Neuron (in vitro differentiated cells): ENCODE measurements around the gene PFKL.

Source experiments
- H2AFZ ChIP-seq: one replicate; pipeline ENCODE4 v1.6.1; 2013; ENCODE audit warnings: low read depth, mild to moderate bottlenecking, inconsistent platforms, low read length, moderate library complexity
- H3K27me3 ChIP-seq: one replicate; pipeline ENCODE4 v1.6.1; 2013; ENCODE audit warnings: low read length; ENCODE audit not compliant: insufficient read depth
- H3K36me3 ChIP-seq: one replicate; pipeline ENCODE4 v1.6.1; 2013; ENCODE audit warnings: low read length; ENCODE audit not compliant: insufficient read depth
- H3K4me1 ChIP-seq: one replicate; pipeline ENCODE4 v1.6.1; 2013; ENCODE audit warnings: low read length; ENCODE audit not compliant: insufficient read depth
- H3K4me3 ChIP-seq: 2 replicates; pipeline ENCODE4 v1.5.1; 2013; ENCODE audit warnings: mild to moderate bottlenecking, low read length, moderate library complexity
- H3K9me3 ChIP-seq: one replicate; pipeline ENCODE4 v1.6.1; 2013; ENCODE audit warnings: low read length

PFKL gene

DNA sequence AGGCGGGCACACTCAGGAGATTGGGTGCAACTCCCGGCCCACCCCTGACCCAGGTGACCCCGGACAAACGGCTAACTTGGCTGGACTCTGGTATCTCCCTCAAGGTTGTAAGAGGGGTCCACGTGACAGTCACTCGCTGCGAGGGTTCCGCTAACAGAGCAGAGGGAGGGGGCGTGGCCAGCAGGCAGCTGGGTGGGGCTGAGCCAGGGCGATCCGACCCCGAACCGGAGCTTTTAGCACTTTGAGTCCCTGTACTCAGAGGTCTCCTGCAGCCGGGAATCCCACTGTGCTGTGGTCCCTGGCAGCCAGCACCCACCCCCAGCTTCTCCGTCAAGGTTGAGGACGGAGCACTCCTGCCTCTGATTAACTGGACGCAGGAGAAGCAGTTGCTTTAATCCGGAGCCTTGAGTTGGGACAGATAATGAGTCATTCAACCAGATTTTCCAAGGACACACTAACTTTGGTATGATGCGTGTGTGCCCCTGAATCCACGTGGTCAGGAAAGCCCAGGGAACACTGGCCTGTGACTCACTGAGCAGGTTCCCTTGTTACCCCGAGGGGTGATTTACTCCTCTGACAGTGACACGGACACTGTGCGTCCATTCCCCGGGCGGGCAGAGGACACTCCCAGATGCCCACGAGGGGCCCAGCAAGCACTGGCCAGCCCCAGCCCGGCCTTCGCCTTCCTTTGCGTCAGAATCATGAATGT, 70.3 kb downstream of the PFKL start:
- H3K9me3 ChIP-seq = peaks cover 6% of the 10 kb centered on the region
- no peak overlapping the region for H2AFZ ChIP-seq
- H3K4me1 ChIP-seq = no peaks in the 10 kb centered on the region
- peaks cover 19% of the 10 kb centered on the region for H3K27me3 ChIP-seq
- no peak overlapping the region for H3K4me3 ChIP-seq
- no peaks in the 10 kb centered on the region for H3K36me3 ChIP-seq

DNA sequence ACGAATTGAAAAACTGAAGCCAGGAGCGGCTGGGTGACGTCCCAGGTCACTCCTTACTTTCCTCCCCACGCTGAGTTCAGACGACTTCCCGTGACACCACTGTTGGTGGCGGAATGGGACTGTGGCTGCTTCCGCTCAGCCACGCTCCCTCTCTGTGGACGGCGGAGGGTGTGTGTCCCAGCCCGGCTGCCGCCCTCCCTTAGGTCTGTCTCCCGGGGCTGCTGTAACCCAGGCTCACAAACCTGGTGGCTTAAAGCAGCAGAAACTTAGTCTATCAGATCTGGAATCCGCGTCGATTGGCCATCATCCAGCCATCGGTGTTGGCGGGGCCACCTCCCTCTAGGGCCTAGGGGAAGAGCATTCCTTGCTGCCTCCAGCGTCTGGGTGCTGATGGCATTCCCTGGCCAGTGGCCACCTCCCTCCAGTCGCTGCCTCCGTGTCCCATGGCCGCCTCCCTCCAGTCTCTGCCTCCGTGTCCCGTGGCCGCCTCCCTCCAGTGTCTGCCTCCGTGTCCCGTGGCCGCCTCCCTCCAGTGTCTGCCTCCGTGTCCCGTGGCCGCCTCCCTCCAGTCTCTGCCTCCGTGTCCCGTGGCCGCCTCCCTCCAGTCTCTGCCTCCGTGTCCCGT, 71.0 kb downstream of the PFKL start:
- H3K36me3 ChIP-seq = no peaks in the 10 kb centered on the region
- no peaks in the 10 kb centered on the region for H3K4me1 ChIP-seq

DNA sequence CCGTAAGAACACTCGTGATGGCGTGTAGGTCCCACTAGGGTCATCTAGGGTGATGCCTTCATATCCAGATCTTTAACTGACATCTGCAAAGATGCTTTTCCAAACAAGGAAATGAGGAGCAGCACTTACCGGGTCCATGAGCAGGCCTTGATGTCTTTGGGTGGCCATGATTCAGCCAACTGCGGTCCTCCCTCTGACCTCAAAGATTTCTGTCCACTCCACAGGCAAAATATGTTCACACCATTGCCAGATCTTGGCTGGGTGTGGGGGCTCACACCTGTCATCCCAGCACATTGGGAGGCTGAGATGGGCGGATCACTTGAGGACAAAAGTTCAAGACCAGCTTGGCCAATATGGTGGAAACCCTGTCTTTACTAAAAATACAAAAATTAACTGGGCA, 71.7 kb downstream of the PFKL start:
- Histone ChIP-seq H3K27me3 (peaks cover 19% of the 10 kb centered on the region), H3K36me3 (no peaks in the 10 kb centered on the region), H2AFZ (no peak overlapping the region), H3K4me1 (no peaks in the 10 kb centered on the region), H3K4me3 (no peak overlapping the region), H3K9me3 (peaks cover 6% of the 10 kb centered on the region)

More for the DNA sequence above, 71.0 kb downstream of the PFKL start:
- Histone ChIP-seq H3K27me3 (peaks cover 19% of the 10 kb centered on the region), H3K4me3 (no peak overlapping the region), H3K9me3 (peaks cover 6% of the 10 kb centered on the region), H2AFZ (no peak overlapping the region)

DNA sequence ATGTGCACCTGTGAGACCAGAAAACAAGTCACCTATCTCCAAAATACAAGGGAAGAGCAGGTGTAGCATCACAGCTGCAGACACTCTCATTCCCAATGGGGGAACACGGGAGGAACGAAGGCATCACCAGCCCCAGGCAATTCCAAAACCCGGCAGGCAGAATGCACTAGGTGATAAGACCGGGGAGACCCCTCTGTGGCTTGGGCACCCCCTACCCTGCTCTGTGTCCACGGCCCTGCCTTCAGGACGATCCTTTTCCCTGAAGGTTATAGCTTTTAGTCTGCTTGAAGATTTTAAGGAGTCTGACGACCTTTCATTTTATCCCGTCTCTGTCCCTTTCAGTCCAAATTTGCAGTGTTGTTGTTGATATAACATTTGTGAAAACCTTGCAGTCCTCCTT, 72.8 kb downstream of the PFKL start:
- peaks cover 17% of the 10 kb centered on the region for H3K27me3 ChIP-seq
- H3K36me3 ChIP-seq = no peaks in the 10 kb centered on the region
- peaks cover 5% of the 10 kb centered on the region for H3K9me3 ChIP-seq
- no peak overlapping the region for H3K4me3 ChIP-seq
- H3K4me1 ChIP-seq = no peaks in the 10 kb centered on the region
- H2AFZ ChIP-seq = no peak overlapping the region

DNA sequence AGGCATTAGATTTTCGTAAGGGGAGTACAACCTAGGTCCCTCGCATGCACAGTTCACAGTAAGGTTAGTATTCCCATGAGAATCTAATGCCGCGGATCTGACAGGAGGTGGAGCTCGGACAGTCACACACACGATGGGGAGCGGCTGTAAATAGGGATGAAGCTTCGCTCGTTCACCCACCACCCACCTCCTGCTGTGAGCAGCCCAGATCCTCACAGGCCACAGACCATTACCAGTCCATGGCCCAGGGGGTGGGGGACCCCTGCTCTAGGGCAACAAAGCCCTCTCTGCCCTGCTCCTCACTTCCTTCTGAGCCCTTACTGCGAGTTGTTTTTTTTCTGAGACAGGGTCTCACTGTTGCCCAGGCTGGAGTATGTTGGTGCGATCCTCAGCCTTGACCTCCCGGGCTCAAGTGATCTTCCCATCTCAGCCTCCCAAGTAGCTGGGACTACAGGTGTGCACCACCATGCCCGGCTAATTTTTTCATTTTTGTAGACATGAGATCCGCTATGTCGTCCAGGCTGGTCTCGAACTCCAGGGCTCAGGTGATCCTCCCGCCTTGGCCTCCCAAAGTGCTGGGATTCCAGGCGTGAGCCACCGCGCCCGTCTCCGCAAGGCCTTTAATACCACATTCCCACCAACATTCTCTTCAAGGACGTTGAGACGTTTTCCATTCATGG, 74.9 kb downstream of the PFKL start:
- Histone ChIP-seq H3K9me3 (peaks cover 4% of the 10 kb centered on the region), H3K36me3 (no peaks in the 10 kb centered on the region), H3K27me3 (peaks cover 5% of the 10 kb centered on the region), H3K4me3 (no peak overlapping the region), H2AFZ (no peak overlapping the region), H3K4me1 (no peaks in the 10 kb centered on the region)

DNA sequence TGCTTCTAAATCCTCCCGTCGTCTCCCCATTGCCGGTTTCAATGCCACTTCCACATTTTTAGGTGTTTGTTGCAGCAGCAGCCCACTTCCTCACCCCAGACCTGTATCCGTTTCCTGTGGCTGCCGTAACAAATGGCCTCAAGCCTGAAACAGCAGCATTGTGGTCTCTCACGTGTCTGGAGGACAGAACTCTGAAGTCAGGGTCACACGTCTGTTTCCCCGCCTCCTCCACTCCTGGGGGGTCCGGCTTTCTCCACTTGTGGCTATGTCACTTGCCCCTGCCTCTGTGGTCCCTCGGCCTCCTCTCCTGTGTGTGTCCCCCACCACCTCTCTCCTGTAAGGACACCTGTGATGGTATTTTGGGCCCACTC, 75.4 kb downstream of the PFKL start:
- Histone ChIP-seq H3K4me1 (peaks cover under 1% of the 10 kb centered on the region), H3K36me3 (no peaks in the 10 kb centered on the region), H3K27me3 (peaks cover 2% of the 10 kb centered on the region), H3K9me3 (peaks cover 4% of the 10 kb centered on the region), H2AFZ (no peak overlapping the region), H3K4me3 (no peak overlapping the region)

DNA sequence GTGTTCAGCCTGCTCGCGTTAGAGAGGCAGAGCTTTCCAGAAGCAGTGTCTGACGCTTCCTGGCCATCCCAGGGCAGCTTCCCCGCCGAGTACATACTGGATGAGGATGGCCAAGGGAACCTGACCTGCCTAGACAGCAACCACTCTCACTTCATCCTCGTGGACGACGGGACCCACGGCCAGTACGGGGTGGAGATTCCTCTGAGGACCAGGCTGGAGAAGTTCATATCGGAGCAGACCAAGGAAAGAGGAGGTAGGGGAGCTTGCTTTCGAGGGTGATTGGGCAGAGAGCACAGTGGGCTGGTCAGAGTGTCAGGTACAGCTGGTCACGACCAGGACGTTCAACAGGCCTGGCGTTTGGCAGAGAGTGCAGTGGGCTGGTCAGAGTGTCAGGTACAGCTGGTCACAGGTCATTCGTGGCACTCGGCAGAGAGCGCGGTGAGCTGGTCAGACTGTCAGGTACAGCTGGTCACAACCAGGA, 75.9 kb downstream of the PFKL start:
- no peaks in the 10 kb centered on the region for H3K36me3 ChIP-seq
- no peak overlapping the region for H3K4me3 ChIP-seq
- H2AFZ ChIP-seq = no peak overlapping the region
- H3K4me1 ChIP-seq = peaks cover 4% of the 10 kb centered on the region
- peaks cover 4% of the 10 kb centered on the region for H3K9me3 ChIP-seq
- H3K27me3 ChIP-seq = no peaks in the 10 kb centered on the region

DNA sequence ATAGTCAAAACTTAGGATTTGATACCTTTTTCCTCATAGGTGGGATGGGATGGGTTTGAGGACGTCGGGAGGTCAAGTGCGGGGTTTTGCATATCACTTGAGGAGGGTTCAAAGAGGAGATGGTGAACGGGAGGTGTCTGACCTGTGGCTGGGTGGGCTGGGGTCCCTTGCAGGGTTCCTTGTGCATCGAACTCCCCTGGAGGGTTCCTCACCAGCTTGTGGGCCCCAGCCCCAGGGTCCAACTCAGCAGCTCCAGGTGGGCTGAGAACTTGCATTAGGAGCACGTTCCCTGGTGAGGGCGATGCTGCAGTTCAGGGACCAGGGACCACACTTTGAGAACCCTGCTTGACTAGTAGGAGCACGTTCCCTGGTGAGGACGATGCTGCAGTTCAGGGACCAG, 76.8 kb downstream of the PFKL start:
- H3K4me1 ChIP-seq = peaks cover 4% of the 10 kb centered on the region
- peaks cover 4% of the 10 kb centered on the region for H3K9me3 ChIP-seq
- no peak overlapping the region for H3K4me3 ChIP-seq
- H3K36me3 ChIP-seq = no peaks in the 10 kb centered on the region
- no peaks in the 10 kb centered on the region for H3K27me3 ChIP-seq
- no peak overlapping the region for H2AFZ ChIP-seq
